ENCODE data around the gene ZNF433. TPM values are rescaled to one million over a fixed set of nuclear protein-coding genes. Genes with fewer than 3 reads are reported as not detected.
"Not testable (repeated sequence)": the region's sequence is repeated elsewhere in the genome, so short reads cannot be mapped to it uniquely, and the experiment has no call there.

The ZNF433 gene
- total RNA-seq, 3 donors from 2014 or later, result 5.0 to 13.3 (median 8.8) TPM

DNA sequence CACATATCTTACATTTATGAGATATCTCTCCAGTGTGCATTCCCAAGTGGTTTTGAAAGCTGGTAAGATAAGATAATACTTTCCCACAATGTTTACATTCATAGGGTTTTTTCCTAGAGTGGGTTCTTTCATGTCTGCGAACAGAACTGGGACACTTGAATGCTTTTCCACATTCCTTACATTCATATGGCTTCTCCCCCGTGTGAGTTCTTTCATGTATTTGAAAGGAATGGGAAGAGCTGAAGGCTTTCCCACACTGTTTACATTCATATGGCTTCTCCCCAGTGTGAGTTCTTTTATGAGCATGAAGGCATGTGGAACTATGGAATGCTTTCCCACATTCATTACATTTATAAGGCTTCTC lies 19.7 kb downstream of the ZNF433 start:
- no peaks in the 10 kb centered on the region for H3K27me3 ChIP-seq
- no peak overlapping the region for H3K27ac ChIP-seq
- intact Hi-C loops (cut with DNase I; ENCODE audit: low total_unique reads), result no loop called here
- H3K36me3 ChIP-seq, result peaks cover 19% of the 10 kb centered on the region
- H3K4me1 ChIP-seq, result no peaks in the 10 kb centered on the region
- peaks cover 82 to 85% of the 10 kb centered on the region in 2 donors for H3K9me3 ChIP-seq
- TF ChIP-seq POLR2A (IDR thresholded peaks at IDR 0.05) (no peak), POLR2AphosphoS5 (IDR thresholded peaks at IDR 0.05) (no peak)
- TF ChIP-seq, protein P1, sequence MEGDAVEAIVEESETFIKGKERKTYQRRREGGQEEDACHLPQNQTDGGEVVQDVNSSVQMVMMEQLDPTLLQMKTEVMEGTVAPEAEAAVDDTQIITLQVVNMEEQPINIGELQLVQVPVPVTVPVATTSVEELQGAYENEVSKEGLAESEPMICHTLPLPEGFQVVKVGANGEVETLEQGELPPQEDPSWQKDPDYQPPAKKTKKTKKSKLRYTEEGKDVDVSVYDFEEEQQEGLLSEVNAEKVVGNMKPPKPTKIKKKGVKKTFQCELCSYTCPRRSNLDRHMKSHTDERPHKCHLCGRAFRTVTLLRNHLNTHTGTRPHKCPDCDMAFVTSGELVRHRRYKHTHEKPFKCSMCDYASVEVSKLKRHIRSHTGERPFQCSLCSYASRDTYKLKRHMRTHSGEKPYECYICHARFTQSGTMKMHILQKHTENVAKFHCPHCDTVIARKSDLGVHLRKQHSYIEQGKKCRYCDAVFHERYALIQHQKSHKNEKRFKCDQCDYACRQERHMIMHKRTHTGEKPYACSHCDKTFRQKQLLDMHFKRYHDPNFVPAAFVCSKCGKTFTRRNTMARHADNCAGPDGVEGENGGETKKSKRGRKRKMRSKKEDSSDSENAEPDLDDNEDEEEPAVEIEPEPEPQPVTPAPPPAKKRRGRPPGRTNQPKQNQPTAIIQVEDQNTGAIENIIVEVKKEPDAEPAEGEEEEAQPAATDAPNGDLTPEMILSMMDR (IDR thresholded peaks at IDR 0.05), result no peak
- peak overlapping the region in 1 of 3 donors; percentile 1 for H3K4me3 ChIP-seq
- no peak for DNase-seq (ENCODE audit: low spot score in 2 of 2)

DNA sequence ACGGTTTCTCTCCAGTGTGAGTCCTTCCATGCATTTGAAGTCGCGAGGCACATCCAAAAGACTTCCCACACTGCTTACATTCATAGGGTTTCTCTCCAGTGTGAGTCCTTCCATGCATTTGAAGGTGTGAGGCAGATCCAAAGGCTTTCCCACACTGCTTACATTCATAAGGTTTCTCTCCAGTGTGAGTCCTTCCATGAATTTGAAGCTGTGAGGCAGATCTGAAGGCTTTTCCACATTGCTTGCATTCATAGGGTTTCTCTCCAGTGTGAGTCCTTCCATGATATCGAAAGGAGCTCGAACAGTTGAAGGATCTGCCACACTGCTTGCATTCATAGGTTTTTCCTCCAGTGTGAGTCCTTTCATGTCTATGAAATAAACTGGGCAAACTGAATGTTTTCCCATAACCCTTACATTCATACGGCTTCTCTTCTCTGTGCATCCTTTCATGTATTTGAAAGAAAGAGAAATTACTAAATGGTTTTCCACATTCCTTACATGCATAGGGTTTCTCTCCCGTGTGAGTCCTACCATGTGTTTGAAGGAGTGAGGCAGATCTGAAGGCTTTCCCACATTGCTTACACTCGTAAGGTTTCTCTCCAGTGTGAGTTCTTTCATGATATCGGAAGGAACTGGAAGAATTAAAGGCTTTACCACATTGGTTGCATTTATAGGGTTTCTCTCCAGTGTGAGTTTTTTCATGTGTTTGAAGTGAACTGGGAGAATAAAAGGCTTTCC lies 20.3 kb downstream of the ZNF433 start:
- H3K9me3 ChIP-seq, result peaks cover 80 to 82% of the 10 kb centered on the region in 2 donors
- TF ChIP-seq POLR2A (IDR thresholded peaks at IDR 0.05), result no peak
- TF ChIP-seq, protein P1 (IDR thresholded peaks at IDR 0.05), result no peak
- TF ChIP-seq POLR2AphosphoS5 (IDR thresholded peaks at IDR 0.05), result no peak
- H3K4me3 ChIP-seq, result peak overlapping the region in 1 of 3 donors; percentile 7
- DNase-seq (ENCODE audit: low spot score in 2 of 2), result no peak
- no peaks in the 10 kb centered on the region for H3K4me1 ChIP-seq
- peaks cover 19% of the 10 kb centered on the region for H3K36me3 ChIP-seq
- intact Hi-C loops (cut with DNase I; ENCODE audit: low total_unique reads), result no loop called here
- no peak overlapping the region for H3K27ac ChIP-seq
- no peaks in the 10 kb centered on the region for H3K27me3 ChIP-seq

DNA sequence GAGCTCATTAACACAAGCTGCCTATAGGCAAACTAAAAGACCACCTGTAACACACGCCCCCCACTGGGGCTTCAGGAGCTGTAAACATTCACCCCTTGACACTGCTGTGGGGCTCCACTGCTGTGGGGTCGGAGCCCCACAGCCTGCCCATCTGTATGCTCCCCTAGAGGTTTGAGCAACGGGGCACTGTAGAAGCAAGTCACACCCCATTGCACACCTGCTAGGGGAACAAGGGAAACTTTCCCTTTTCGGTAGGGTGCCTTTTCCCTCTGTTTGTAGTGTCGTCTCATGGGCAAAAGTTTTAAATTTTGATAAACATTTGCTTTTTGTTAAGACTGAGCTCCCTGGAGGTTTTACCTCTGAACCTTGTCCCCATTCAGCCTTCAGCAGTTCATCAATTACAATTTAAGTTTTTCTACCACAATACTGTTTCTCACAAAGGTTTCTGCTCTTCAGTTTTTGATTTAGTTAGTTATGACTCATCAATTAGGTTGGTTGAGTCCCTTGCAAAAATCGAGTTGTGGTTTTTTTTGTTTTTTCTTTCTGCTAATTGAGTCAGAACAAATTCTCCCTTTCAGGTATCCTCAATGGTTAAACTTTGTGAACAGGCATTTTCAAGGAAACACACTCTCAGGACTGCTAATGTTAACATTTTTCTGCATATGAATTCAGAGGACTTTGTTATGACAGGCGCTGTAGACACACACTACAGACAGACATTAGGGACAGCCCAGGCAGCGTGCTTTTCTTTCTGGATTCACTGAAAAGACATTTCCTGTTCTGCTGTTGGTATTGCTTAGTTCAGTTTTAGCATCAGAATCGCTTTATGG lies 35.1 kb downstream of the ZNF433 start:
- DNase-seq (ENCODE audit: low spot score in 2 of 2), result no peak
- H3K27ac ChIP-seq, result no peak overlapping the region
- no peaks in the 10 kb centered on the region for H3K9me3 ChIP-seq
- H3K4me1 ChIP-seq, result no peaks in the 10 kb centered on the region
- intact Hi-C loops (cut with DNase I; ENCODE audit: low total_unique reads), result no loop called here
- H3K36me3 ChIP-seq, result no peaks in the 10 kb centered on the region
- H3K4me3 ChIP-seq, result no peak overlapping the region
- no peaks in the 10 kb centered on the region for H3K27me3 ChIP-seq
- TF ChIP-seq POLR2A (IDR thresholded peaks at IDR 0.05) (no peak), POLR2AphosphoS5 (IDR thresholded peaks at IDR 0.05) (no peak)
- TF ChIP-seq, protein P1 (IDR thresholded peaks at IDR 0.05), result no peak

DNA sequence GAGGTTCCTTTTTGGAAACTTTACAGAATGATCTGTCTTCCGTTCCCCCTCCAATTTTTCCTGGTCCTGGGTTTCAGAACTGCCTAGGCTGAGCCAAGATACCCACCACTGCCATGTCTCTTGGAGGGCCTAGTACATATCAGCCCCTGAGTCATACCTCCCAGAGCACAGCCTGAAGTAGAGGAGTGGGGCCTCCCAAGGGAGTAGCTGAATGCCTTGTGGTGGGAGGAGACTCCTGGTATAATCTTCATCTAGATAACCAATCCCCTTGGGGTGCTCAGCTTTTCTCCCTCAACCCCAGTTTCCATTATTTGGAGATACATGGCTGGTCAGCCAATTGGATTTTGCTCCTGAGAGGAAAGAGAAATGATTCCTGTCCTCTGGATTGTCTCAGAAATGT lies 40.3 kb downstream of the ZNF433 start:
- DNase-seq (ENCODE audit: low spot score in 2 of 2), result no peak
- Histone ChIP-seq H3K36me3 (no peaks in the 10 kb centered on the region), H3K4me3 (no peak overlapping the region), H3K4me1 (no peaks in the 10 kb centered on the region), H3K27ac (no peak overlapping the region), H3K27me3 (no peaks in the 10 kb centered on the region), H3K9me3 (no peaks in the 10 kb centered on the region)
- TF ChIP-seq POLR2A (IDR thresholded peaks at IDR 0.05) (no peak), POLR2AphosphoS5 (IDR thresholded peaks at IDR 0.05) (no peak)
- TF ChIP-seq, protein P1 (IDR thresholded peaks at IDR 0.05), result no peak
- intact Hi-C loops (cut with DNase I; ENCODE audit: low total_unique reads), result no loop called here

DNA sequence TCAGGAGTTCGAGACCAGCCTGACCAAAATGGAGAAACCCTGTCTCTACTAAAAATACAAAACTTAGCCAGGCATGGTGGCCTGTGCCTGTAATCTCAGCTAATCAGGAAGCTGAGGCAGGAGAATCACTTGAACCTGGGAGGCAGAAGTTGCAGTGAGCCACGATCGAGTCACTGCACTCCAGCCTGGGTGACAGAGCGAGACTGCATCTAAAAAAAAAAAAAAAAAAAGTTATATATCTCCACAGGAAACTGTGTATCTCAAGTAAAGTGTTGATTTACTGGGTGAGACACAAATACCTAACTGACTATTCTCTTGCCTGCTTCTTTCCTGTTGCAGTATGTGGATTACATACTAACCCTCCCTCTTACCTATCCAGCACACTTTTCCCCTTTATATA lies 43.6 kb downstream of the ZNF433 start:
- H3K36me3 ChIP-seq; H3K27ac ChIP-seq; H3K4me3 ChIP-seq; DNase-seq (ENCODE audit: low spot score in 2 of 2); H3K9me3 ChIP-seq; H3K4me1 ChIP-seq; intact Hi-C loops (cut with DNase I; ENCODE audit: low total_unique reads); H3K27me3 ChIP-seq: not testable (repeated sequence)
